Thymus (tissue), 11 donors: ENCODE measurements around the gene WBP2NL. TPM values are rescaled to one million over a fixed set of nuclear protein-coding genes. Genes with fewer than 3 reads are reported as not detected.

Source experiments
- DNase-seq, 9 donors: peaks; one replicate each; pipeline ENCODE4 v3.0.0-alpha.2; 2013; ENCODE audit warnings: low spot score in 9 of 9, low read depth in 6 of 9, missing footprints in 1 of 9
- H3K27ac ChIP-seq, 2 donors: one replicate each; pipeline ENCODE4 v1.5.1; 2013; ENCODE audit warnings: control low read depth in 1 of 2, low read depth in 1 of 2, low read length in 1 of 2, mild to moderate bottlenecking in 1 of 2, moderate library complexity in 1 of 2
- H3K27me3 ChIP-seq, 2 donors: one replicate each; pipeline ENCODE4 v1.5.1; 2013; ENCODE audit warnings: low read length in 1 of 2; ENCODE audit not compliant: control insufficient read depth in 2 of 2, insufficient read depth in 1 of 2
- H3K36me3 ChIP-seq, 2 donors: one replicate each; pipeline ENCODE4 v1.5.1; 2013; ENCODE audit warnings: low read length in 1 of 2, mild to moderate bottlenecking in 1 of 2, moderate library complexity in 1 of 2; ENCODE audit not compliant: control insufficient read depth in 2 of 2, insufficient read depth in 2 of 2
- H3K4me1 ChIP-seq, 2 donors: one replicate each; pipeline ENCODE4 v1.5.1; 2013; ENCODE audit warnings: low read length in 2 of 2; ENCODE audit not compliant: control insufficient read depth in 2 of 2, insufficient read depth in 2 of 2
- H3K4me3 ChIP-seq, 2 donors: one replicate each; pipeline ENCODE4 v1.5.1; 2013; ENCODE audit warnings: low read length in 2 of 2, control low read depth in 1 of 2, mild to moderate bottlenecking in 1 of 2
- H3K9me3 ChIP-seq, 2 donors: one replicate each; pipeline ENCODE4 v1.5.1; 2013; ENCODE audit warnings: low read length in 1 of 2, mild to moderate bottlenecking in 1 of 2; ENCODE audit not compliant: control insufficient read depth in 2 of 2, insufficient read depth in 1 of 2
- WGBS: extraction: QIAGEN DNeasy Blood & Tissue Kit; methylation state at CpG from one replicate; pipeline ENCODE4 v1.1.7; 2013; 5-methylcytosine and 5-hydroxymethylcytosine counted together
- polyA plus RNA-seq: library from polyadenylated mRNA; stranded (reverse); fragments of 200-250 nt; gene quantifications from one replicate; pipeline ENCODE4 v1.2.3, GENCODE V29; 2013
- total RNA-seq: library from RNA; stranded (reverse); fragments of 120-200 nt; gene quantifications from one replicate; pipeline ENCODE4 v1.2.4, GENCODE V29; 2013
- donor health status: healthy.

Gene WBP2NL
- total and polyA plus RNA-seq, 2 donors: 0.66 to 2.2 TPM

DNA sequence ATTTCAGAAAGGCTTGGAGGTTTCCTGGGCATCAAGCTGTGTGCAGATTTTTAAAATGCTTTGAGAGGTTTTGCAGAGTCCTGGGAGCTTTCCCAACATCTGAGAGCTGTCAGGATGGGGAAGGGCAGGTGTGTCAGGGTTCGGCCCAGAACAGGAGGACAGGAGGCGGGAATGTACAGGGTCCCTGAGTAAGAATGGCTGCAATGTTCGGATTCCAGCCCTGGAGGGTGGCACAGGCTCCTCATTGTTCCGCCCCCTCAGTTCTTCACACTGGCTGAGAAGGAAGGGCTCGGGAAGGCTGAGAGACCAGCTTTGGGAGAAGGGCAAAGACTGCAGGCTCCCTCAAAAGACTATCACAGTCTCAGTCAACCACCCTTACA, 34.5 kb upstream of the WBP2NL start:
- no peaks in the 10 kb centered on the region for H3K9me3 ChIP-seq
- H3K36me3 ChIP-seq: no peaks in the 10 kb centered on the region
- peaks cover 0 to 3% of the 10 kb centered on the region in 2 donors for H3K27me3 ChIP-seq
- WGBS: 93% methylated on average over 5 of the region's 5 CpGs
- DNase-seq: no peak
- H3K4me3 ChIP-seq: no peak overlapping the region
- H3K27ac ChIP-seq: no peak overlapping the region
- no peaks in the 10 kb centered on the region for H3K4me1 ChIP-seq

DNA sequence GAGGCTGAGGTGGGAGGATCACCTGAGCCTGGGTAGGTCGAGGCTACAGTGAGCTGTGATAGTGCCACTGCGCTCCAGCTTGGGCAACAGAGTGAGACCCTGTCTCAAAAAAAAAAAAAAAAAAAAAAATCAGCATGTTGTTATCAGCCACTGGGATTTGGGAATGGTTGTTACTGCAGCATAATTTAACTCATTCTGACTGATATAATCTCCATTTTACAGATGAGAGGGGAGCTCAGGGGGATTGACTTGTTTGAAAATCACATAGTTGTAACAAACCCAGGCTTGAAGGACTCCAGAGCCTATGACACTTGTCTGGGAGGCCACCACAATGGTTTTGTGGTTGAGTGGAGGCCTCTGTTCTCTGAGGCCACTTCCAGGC, 32.4 kb upstream of the WBP2NL start:
- Histone ChIP-seq H3K4me1 (no peaks in the 10 kb centered on the region), H3K27me3 (peaks cover 0 to 12% of the 10 kb centered on the region in 2 donors), H3K9me3 (no peaks in the 10 kb centered on the region), H3K4me3 (no peak overlapping the region), H3K27ac (no peak overlapping the region), H3K36me3 (no peaks in the 10 kb centered on the region)
- DNase-seq: no peak
- WGBS: 99% methylated on average over 2 of the region's 2 CpGs

DNA sequence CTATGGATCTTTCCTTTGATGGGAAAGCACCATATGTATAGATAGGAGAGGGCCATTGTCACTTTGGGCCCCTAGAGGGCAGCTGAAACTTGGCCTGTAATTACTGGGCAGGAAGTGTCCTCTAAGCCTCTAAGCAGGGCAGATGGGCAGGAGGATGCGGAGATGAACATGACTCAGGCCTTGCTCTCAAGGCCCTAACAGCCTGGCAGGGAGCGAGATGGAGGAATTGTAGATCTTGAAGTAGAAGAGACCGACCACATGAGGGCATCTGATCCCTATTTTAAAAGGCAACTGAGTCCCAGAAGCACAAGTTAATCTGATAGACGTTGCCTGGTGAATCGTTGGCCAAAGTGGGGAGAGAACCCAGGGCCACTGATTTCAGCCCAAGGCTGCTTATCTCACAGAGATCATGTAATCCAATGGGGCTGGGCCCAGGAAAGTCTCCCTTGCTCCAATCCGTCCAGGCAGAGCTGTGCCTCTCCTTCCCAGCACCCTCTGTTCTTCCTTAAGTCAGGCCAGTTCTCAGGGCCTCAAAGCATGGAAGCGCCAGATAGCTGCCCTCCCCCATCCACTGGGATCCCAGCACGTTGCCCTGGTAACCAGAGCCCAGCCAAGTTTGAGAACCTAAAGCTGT, 31.9 kb upstream of the WBP2NL start:
- no peak overlapping the region for H3K4me3 ChIP-seq
- WGBS: 63% methylated on average over 8 of the region's 8 CpGs
- no peaks in the 10 kb centered on the region for H3K36me3 ChIP-seq
- H3K27me3 ChIP-seq: peaks cover 0 to 16% of the 10 kb centered on the region in 2 donors
- H3K4me1 ChIP-seq: no peaks in the 10 kb centered on the region
- peak in 4 of 9 donors; percentile 18 to 61 (median 47) for DNase-seq
- H3K9me3 ChIP-seq: no peaks in the 10 kb centered on the region
- no peak overlapping the region for H3K27ac ChIP-seq

DNA sequence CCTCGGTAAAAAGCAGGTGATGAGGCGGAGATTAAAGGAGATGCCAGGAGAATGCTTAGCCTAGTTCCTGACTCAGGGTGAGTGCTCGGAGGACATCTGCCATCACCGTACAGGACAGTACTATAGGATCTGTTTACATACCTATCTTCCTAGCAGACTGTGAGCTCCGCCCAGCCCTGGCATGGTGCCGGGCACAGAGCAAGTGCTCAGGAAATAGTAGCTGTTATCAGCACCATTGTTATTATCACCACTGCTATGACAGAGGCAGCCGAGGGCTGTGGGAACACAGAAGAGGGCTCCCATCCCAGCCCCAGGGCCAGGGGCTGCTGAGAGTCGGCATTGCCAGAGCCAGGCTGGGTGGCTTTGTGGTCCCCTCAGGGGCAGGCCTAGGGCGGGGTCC, 30.0 kb upstream of the WBP2NL start:
- no peak overlapping the region for H3K27ac ChIP-seq
- no peak overlapping the region for H3K4me3 ChIP-seq
- no peaks in the 10 kb centered on the region for H3K9me3 ChIP-seq
- H3K27me3 ChIP-seq: peaks cover 0 to 26% of the 10 kb centered on the region in 2 donors
- H3K4me1 ChIP-seq: no peaks in the 10 kb centered on the region
- H3K36me3 ChIP-seq: no peaks in the 10 kb centered on the region
- 83% methylated on average over 9 of the region's 9 CpGs for WGBS
- DNase-seq: no peak

DNA sequence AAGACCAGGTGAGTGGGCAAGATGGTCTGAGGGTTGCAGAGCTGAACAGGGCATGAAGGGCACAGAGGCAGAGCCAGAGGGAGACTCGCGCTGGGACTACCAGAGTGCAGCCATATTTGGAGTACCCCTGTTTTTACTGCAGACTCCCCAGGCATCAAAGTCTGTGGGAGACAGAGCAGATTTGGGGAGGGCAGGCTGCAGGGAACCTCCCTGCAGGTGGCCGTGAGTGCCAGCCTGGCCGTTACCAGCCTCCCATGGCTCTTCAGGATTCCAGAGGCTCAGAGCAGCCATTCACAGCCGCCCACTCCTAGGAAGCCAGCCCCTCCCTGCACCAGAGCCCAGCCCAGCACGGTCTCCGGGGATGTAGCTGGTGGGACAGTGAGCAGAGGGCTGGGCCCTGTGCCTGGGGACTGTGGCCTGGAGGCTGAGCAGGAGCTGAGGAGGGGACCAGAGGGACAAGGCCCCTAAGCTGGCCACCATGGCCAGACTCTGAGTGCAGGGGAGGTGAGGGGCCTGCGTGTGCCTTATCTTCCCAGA, 29.4 kb upstream of the WBP2NL start, which contains the start of gene SEPTIN3:
Gene SEPTIN3 (plus strand): TSS at position 334 of the 537 bp plus-strand sequence. CDS start 2,050 bp downstream, outside the sequence.
- Histone ChIP-seq H3K27me3 (peaks cover 0 to 31% of the 10 kb centered on the region in 2 donors), H3K9me3 (no peaks in the 10 kb centered on the region), H3K27ac (no peak within 1 kb of the TSS), H3K4me3 (no peak within 1 kb of the TSS), H3K36me3 (no peaks in the 10 kb centered on the region), H3K4me1 (no peaks in the 10 kb centered on the region)
- DNase-seq: no peak
- 96% methylated on average over 8 of the region's 8 CpGs for WGBS

- WGBS: 96% methylated on average over 2 of the region's 2 CpGs
- H3K27ac ChIP-seq: no peak overlapping the region
- H3K4me1 ChIP-seq: no peaks in the 10 kb centered on the region
- no peak for DNase-seq
- H3K4me3 ChIP-seq: no peak overlapping the region
- H3K9me3 ChIP-seq: no peaks in the 10 kb centered on the region
- H3K36me3 ChIP-seq: no peaks in the 10 kb centered on the region
- peaks cover 9 to 42% of the 10 kb centered on the region in 2 donors for H3K27me3 ChIP-seq
These were observed 28.0 kb upstream of the WBP2NL start for GRCh38 chr22:41970601-41971000.

DNA sequence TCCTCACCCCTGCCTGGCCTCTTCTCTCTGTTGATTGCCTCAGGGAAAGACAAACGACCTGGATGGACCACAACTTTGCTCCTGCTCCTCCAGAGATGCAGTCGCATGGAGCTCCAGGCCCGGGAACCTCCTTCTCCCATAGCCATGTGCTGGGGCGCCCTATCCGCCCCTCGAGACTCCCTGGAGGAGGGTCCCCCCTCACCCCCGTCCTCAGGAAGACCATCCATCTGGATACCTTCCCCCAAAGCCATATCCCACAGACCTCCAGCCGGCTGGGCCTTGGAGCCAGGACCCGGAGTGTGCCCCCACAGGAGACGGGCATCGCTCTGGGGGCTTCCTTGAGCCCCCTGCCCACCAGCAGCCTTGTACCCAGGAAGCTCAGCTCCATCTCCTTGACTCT, 27.2 kb upstream of the WBP2NL start:
- no peak for DNase-seq
- peaks cover 18 to 50% of the 10 kb centered on the region in 2 donors for H3K27me3 ChIP-seq
- no peak overlapping the region for H3K27ac ChIP-seq
- no peak overlapping the region for H3K4me3 ChIP-seq
- no peaks in the 10 kb centered on the region for H3K4me1 ChIP-seq
- 93% methylated on average over 11 of the region's 11 CpGs for WGBS
- no peaks in the 10 kb centered on the region for H3K9me3 ChIP-seq
- no peaks in the 10 kb centered on the region for H3K36me3 ChIP-seq

DNA sequence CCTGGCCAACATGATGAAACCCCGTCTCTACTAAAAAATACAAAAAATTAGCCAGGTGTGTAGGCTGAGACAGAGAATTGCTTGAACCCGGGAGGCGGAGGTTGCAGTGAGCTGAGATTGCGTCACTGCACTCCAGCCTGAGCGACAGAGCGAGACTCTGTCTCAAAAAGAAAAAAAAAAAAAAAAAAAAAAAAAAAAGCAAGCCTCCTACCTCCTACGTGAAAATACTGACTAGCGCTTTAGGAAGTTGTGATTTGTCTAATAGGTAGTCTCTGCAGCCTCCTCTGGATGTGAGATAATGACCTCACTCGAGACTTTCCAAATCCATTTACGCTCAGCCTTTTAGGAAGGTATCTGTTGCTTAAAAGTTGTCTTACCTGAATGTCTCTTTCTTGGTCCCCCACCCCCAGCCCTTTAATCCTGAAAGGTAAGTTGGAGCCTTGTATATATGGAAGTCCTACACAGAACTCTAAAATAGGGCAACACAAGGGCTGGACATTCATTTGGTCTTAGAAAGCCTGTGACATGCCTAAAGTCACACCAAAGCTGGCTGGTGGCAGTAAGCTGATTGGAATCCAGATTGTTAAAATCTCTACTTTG, 23.8 kb upstream of the WBP2NL start:
- 80% methylated on average over 10 of the region's 10 CpGs for WGBS
- H3K27me3 ChIP-seq: peaks cover 36 to 81% of the 10 kb centered on the region in 2 donors
- no peaks in the 10 kb centered on the region for H3K36me3 ChIP-seq
- no peak for DNase-seq
- peaks cover 5% of the 10 kb centered on the region in 2 donors for H3K4me1 ChIP-seq
- no peak overlapping the region for H3K27ac ChIP-seq
- no peak overlapping the region for H3K4me3 ChIP-seq
- H3K9me3 ChIP-seq: peaks cover 2 to 6% of the 10 kb centered on the region in 2 donors

DNA sequence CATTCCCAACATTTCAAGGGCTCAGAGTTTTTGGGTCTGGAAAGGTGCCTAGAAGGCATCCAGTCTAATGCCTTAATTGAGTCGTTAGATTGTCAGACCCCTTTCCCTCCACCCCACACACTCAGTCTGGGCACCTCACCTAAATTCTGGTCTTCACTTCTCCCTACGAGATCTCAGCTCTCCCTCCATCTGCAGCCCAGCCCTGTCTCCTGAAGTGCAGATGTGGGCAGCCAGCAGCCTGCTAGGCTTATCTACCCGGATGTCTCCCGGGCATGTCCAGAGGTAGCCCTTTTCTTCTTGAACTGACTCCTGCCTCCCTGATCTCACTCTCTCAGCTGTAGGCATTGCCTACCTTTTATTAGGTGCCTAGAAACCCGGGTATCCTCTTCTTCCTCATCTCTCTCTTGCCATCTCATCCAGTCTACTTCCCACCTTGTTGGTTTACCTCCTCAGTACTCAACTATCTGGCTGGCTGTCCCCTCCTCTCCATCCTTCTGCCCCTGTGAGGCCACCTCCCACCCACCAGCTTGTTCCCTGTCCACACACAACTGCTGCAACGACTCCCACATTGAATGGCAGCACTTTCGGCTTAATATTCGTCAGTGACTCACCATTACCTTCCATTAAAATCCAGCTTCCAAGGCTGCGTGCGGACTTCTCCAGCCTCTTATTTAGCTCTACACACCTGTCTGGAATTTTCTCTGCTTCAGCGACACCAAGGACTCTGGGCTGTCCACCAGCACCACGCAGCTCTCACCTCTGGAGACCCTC, 23.1 kb upstream of the WBP2NL start:
- no peak for DNase-seq
- Histone ChIP-seq H3K27me3 (peaks cover 36 to 79% of the 10 kb centered on the region in 2 donors), H3K4me1 (peaks cover 5% of the 10 kb centered on the region in 2 donors), H3K36me3 (no peaks in the 10 kb centered on the region), H3K9me3 (peaks cover 2 to 6% of the 10 kb centered on the region in 2 donors), H3K27ac (no peak overlapping the region), H3K4me3 (no peak overlapping the region)
- 81% methylated on average over 12 of the region's 12 CpGs for WGBS
